Endothelial cell of umbilical vein (primary cell): ENCODE results near the gene TMEM120B. TPM values are rescaled to one million over a fixed set of nuclear protein-coding genes. Genes with fewer than 3 reads are reported as not detected.

Experiments
- BruUV-seq: library from RNA; stranded (reverse); fragments of 400-500 nt; replicated peaks from 2 replicates; lab custom pipeline; 2021; lab: Mats Ljungman, UMichigan
- CTCF ChIA-PET: fragments of 300-600, 350-600 bp; sonication (Branson Sonifier 250); formaldehyde crosslinking; loops from one replicate; lab custom pipeline; 2021; ENCODE audit warnings: antibody characterized with exemption, inconsistent platforms; lab: Charles Lee
- POLR2A ChIA-PET: fragments of 300-600, 350-600 bp; sonication (Branson Sonifier 250); formaldehyde crosslinking; loops from one replicate; lab custom pipeline; 2021; ENCODE audit warnings: antibody characterized with exemption, inconsistent platforms; lab: Charles Lee
- DNase-seq: peaks from one replicate; pipeline ENCODE4 v3.0.0-alpha.2; 2011; ENCODE audit warnings: low read depth, low spot score
- FAIRE-seq: peaks from 2 replicates; lab custom pipeline; 2011; peaks lifted over from hg19 to GRCh38; lab: Jason Lieb, UNC
- H2AFZ ChIP-seq: 2 replicates; pipeline ENCODE4 v1.6.0; 2012; ENCODE audit warnings: low read depth, low read length, control low read depth, inconsistent platforms
- H3K27ac ChIP-seq: 2 replicates; pipeline ENCODE4 v1.5.1; 2011; ENCODE audit warnings: low read depth, mild to moderate bottlenecking, control low read depth, low read length, moderate library complexity; ENCODE audit not compliant: insufficient read depth
- H3K27me3 ChIP-seq, 2 experiments: 2 replicates each; pipeline versions ENCODE4 v1.6.0 to v1.6.1; 2011; ENCODE audit warnings: low read length in 2 of 2, mixed read lengths in 1 of 2; ENCODE audit not compliant: control insufficient read depth in 2 of 2, insufficient read depth in 2 of 2
- H3K36me3 ChIP-seq, 2 experiments: 2 replicates in 1 of 2; 3 replicates in 1 of 2; pipeline ENCODE4 v1.5.1; 2011; ENCODE audit warnings: low read length in 2 of 2, mild to moderate bottlenecking in 1 of 2, moderate library complexity in 1 of 2; ENCODE audit not compliant: control insufficient read depth in 2 of 2, insufficient read depth in 2 of 2; ENCODE audit errors: extremely low read depth in 1 of 2
- H3K4me1 ChIP-seq: 3 replicates; pipeline ENCODE4 v1.5.1; 2011; ENCODE audit warnings: mild to moderate bottlenecking, low read length; ENCODE audit not compliant: control insufficient read depth, insufficient read depth; ENCODE audit errors: extremely low read depth
- H3K4me2 ChIP-seq: 2 replicates; pipeline ENCODE4 v1.6.1; 2011; ENCODE audit warnings: low read length, control low read depth, mixed read lengths; ENCODE audit not compliant: insufficient read depth
- H3K4me3 ChIP-seq, 3 experiments: fragments of 200-600 bp in 1 of 3; sonication (generic), shearing (Covaris generic) in 1 of 3; replicated peaks in 1 of 3; 2 replicates each; pipeline ENCODE4 v1.5.1; 2011 to 2016; ENCODE audit warnings: control low read depth in 3 of 3, low read length in 3 of 3, mild to moderate bottlenecking in 2 of 3, inconsistent platforms in 1 of 3, low read depth in 1 of 3, moderate library complexity in 1 of 3; ENCODE audit not compliant: insufficient read depth in 1 of 3
- H3K79me2 ChIP-seq: 2 replicates; pipeline ENCODE4 v1.6.0; 2012; ENCODE audit warnings: low read length, inconsistent platforms; ENCODE audit not compliant: control insufficient read depth, insufficient read depth
- H3K9ac ChIP-seq: replicated peaks from 2 replicates; pipeline ENCODE3; 2011; ENCODE audit warnings: low read length, control low read depth; ENCODE audit not compliant: insufficient read depth; ENCODE audit errors: extremely low read depth
- H3K9me1 ChIP-seq: replicated peaks from 3 replicates; pipeline ENCODE4 v1.6.0; 2011; ENCODE audit warnings: mild to moderate bottlenecking, low read length; ENCODE audit not compliant: control insufficient read depth, insufficient read depth; ENCODE audit errors: extremely low read depth
- H3K9me3 ChIP-seq: replicated peaks from 2 replicates; pipeline ENCODE4 v1.5.1; 2012; ENCODE audit warnings: low read length, inconsistent platforms; ENCODE audit not compliant: control insufficient read depth, insufficient read depth
- H4K20me1 ChIP-seq: replicated peaks from 2 replicates; pipeline ENCODE3; 2011; ENCODE audit warnings: mild to moderate bottlenecking, low read length; ENCODE audit not compliant: control insufficient read depth, insufficient read depth; ENCODE audit errors: extremely low read depth
- EZH2 ChIP-seq: IDR thresholded peaks from 2 replicates; pipeline ENCODE4 v1.6.1; 2012; ENCODE audit warnings: borderline replicate concordance, low read depth, mild to moderate bottlenecking, moderate library complexity, low read length, inconsistent platforms; ENCODE audit not compliant: severe bottlenecking
- FOS ChIP-seq: IDR thresholded peaks from 2 replicates; pipeline ENCODE4 v1.6.1; 2011; ENCODE audit warnings: mild to moderate bottlenecking, low read length, moderate library complexity, borderline replicate concordance; ENCODE audit not compliant: insufficient read depth
- GATA2 ChIP-seq: IDR thresholded peaks from 2 replicates; pipeline ENCODE4 v1.7.0; 2011; ENCODE audit warnings: low read depth, mild to moderate bottlenecking, moderate library complexity, mixed read lengths, low read length; ENCODE audit not compliant: insufficient read length, insufficient read depth
- JUN ChIP-seq: IDR thresholded peaks from 2 replicates; pipeline ENCODE4 v1.6.1; 2011; ENCODE audit warnings: borderline replicate concordance, low read depth; ENCODE audit not compliant: insufficient read length, insufficient read depth
- MYC ChIP-seq: IDR thresholded peaks from one replicate; pipeline ENCODE4 v1.6.1; 2011; ENCODE audit warnings: mild to moderate bottlenecking, low read depth, low read length
- POLR2A ChIP-seq: IDR thresholded peaks from 2 replicates; pipeline ENCODE4 v1.6.1; 2012; ENCODE audit warnings: low read depth, mild to moderate bottlenecking, control low read depth, low read length
- POLR2AphosphoS5 ChIP-seq: IDR thresholded peaks from 2 replicates; pipeline ENCODE4 v1.6.1; 2012; ENCODE audit warnings: low read depth, mild to moderate bottlenecking, control low read depth, low read length, moderate library complexity; ENCODE audit not compliant: insufficient read depth
- dilution Hi-C: fragments of 300-500 bp; cut with MboI; formaldehyde crosslinking; loops from one replicate; pipeline ENCODE4 v1.15.0; 2019; ENCODE audit warnings: low sequenced_read_pairs; ENCODE audit not compliant: extremely low pct_ligation_motif_present
- intact Hi-C: fragments of 100-400 bp; cut with micrococcal nuclease; formaldehyde crosslinking; loops from one replicate; pipeline ENCODE4 v1.10.0; 2022
- polyA plus RNA-seq, 4 experiments: library from polyadenylated mRNA; depleted of rRNA in 3 of 4; stranded (reverse) in 3 of 4; unstranded in 1 of 4; fragments of >200 nt; gene quantifications; 2 replicates each; pipeline versions ENCODE4 v1.2.1 to v1.2.3, GENCODE V29; 2011 to 2012; ENCODE audit warnings: missing spikeins in 1 of 4
- total RNA-seq: library from RNA; stranded (reverse); gene quantifications from 2 replicates; pipeline ENCODE4 v1.2.3, GENCODE V29; 2021
- TF ChIP-seq, protein P1 (sequence below): IDR thresholded peaks from 2 replicates; pipeline ENCODE4 v1.6.1; 2011; ENCODE audit not compliant: insufficient read depth, insufficient read length
- TF ChIP-seq, protein P2 (sequence below), 2 donors: IDR thresholded peaks; 1 replicate in 1 of 2; 2 replicates in 1 of 2; pipeline ENCODE4 v1.5.1; 2011; ENCODE audit warnings: low read length in 2 of 2, mild to moderate bottlenecking in 2 of 2, moderate library complexity in 2 of 2, control low read depth in 1 of 2, inconsistent platforms in 1 of 2, low read depth in 1 of 2; ENCODE audit not compliant: insufficient read depth in 1 of 2; ENCODE audit errors: extremely low read depth in 1 of 2

The TMEM120B gene
- total and polyA plus RNA-seq, 2 donors (not counting 3 experiments of a cell fraction or from before 2014, with no cell fraction given): 10.4 to 12.8 TPM

DNA sequence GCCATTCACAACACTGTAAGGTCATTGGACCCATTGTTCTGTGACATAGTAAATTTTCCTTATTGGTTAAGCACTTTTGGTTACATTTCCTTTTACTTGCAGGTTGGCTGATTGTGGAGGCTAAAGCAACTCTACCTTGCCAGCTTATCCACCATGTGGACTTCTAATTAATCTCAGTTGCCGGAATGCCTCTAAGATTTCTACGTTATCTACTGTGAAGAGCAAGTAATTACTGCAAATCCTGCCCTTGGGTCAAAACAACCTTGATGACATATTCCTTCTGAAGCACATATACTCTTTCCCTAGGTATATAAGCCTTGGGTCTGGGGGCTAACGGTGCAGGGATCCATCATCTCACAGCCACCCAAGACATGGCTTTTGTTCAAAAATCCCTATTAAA lies 23.6 kb upstream of the TMEM120B start:
- intact Hi-C loops: no loop called here
- Histone ChIP-seq H3K4me2 (no peak overlapping the region), H3K79me2 (no peaks in the 10 kb centered on the region), H3K27me3 (no peaks in the 10 kb centered on the region), H3K4me1 (no peaks in the 10 kb centered on the region), H3K9me1 (no peaks in the 10 kb centered on the region), H3K9me3 (no peaks in the 10 kb centered on the region), H4K20me1 (no peaks in the 10 kb centered on the region), H2AFZ (no peak overlapping the region), H3K9ac (no peak overlapping the region), H3K36me3 (no peaks in the 10 kb centered on the region), H3K4me3 (no peak overlapping the region), H3K27ac (no peak overlapping the region)
- CTCF ChIA-PET: interaction anchor here (2.2 kb wide), 1 partner anchor 137 kb away, joined by 7 read pairs; no protein-coding TSS in a partner anchor
- DNase-seq: no peak
- TF ChIP-seq MYC: no peak
- TF ChIP-seq, protein P1, sequence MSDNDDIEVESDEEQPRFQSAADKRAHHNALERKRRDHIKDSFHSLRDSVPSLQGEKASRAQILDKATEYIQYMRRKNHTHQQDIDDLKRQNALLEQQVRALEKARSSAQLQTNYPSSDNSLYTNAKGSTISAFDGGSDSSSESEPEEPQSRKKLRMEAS: no peak
- TF ChIP-seq JUN: no peak
- no peak for TF ChIP-seq POLR2AphosphoS5
- TF ChIP-seq POLR2A: no peak
- no peak for TF ChIP-seq EZH2
- no peak for TF ChIP-seq GATA2
- no peak for TF ChIP-seq FOS
- TF ChIP-seq, protein P2, sequence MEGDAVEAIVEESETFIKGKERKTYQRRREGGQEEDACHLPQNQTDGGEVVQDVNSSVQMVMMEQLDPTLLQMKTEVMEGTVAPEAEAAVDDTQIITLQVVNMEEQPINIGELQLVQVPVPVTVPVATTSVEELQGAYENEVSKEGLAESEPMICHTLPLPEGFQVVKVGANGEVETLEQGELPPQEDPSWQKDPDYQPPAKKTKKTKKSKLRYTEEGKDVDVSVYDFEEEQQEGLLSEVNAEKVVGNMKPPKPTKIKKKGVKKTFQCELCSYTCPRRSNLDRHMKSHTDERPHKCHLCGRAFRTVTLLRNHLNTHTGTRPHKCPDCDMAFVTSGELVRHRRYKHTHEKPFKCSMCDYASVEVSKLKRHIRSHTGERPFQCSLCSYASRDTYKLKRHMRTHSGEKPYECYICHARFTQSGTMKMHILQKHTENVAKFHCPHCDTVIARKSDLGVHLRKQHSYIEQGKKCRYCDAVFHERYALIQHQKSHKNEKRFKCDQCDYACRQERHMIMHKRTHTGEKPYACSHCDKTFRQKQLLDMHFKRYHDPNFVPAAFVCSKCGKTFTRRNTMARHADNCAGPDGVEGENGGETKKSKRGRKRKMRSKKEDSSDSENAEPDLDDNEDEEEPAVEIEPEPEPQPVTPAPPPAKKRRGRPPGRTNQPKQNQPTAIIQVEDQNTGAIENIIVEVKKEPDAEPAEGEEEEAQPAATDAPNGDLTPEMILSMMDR (IDR thresholded peaks at IDR 0.05; ENCODE audit: extremely low read depth in 1 of 2, insufficient read depth in 1 of 2, low read depth in 1 of 2, low read length in 2 of 2): no peak
- POLR2A ChIA-PET: no interaction called here
- FAIRE-seq: no peak
- dilution Hi-C loops: no loop called here
- no TSS peak for BruUV-seq
